Esophagus muscularis mucosa (tissue), 4 donors: ENCODE results near the gene CLCNKB.

Source experiments
- EP300 ChIP-seq: sonication (generic); formaldehyde crosslinking; IDR thresholded peaks from one replicate; pipeline ENCODE4 v1.6.1; 2017; ENCODE audit warnings: antibody characterized with exemption
- POLR2A ChIP-seq: fragments of 450-650 bp; IDR thresholded peaks from one replicate; pipeline ENCODE4 v1.6.1; 2017; ENCODE audit warnings: antibody characterized with exemption, moderate library complexity, mild to moderate bottlenecking, low read depth
- POLR2AphosphoS5 ChIP-seq, 2 donors: sonication (generic); formaldehyde crosslinking; IDR thresholded peaks; one replicate each; pipeline ENCODE4 v1.6.1; 2017; ENCODE audit warnings: antibody characterized with exemption in 2 of 2
- TF ChIP-seq, protein P1 (sequence below), 3 experiments: fragments of 200-600 bp in 2 of 3; fragments of 450-650 bp in 1 of 3; sonication (generic) in 2 of 3; IDR thresholded peaks; one replicate each; pipeline ENCODE4 v1.5.1; 2017 to 2019; ENCODE audit warnings: antibody characterized with exemption in 3 of 3, mild to moderate bottlenecking in 2 of 3, moderate library complexity in 1 of 3

DNA sequence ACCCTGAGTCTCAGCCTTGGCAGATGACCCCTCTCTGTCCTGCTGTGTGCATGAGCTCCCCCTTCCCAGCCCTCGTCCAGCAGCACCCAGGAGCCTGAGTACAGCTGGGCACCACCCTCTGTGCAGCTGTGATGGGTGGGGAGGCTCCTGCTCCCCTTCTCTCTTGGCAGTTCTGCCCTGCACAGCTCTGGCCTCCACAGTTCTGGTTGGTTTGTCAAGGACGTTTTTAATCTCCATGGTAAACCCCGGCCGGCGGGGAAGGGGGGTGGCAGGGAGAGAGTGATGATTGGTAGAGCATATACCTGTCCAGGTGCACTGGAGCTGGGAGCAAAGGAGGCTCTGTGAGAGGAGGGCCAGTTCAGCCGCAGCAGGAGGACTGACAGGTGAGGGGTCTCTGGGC, 21.9 kb upstream of the CLCNKB start, which contains the start of gene CLCNKA:
- TF ChIP-seq, protein P1, sequence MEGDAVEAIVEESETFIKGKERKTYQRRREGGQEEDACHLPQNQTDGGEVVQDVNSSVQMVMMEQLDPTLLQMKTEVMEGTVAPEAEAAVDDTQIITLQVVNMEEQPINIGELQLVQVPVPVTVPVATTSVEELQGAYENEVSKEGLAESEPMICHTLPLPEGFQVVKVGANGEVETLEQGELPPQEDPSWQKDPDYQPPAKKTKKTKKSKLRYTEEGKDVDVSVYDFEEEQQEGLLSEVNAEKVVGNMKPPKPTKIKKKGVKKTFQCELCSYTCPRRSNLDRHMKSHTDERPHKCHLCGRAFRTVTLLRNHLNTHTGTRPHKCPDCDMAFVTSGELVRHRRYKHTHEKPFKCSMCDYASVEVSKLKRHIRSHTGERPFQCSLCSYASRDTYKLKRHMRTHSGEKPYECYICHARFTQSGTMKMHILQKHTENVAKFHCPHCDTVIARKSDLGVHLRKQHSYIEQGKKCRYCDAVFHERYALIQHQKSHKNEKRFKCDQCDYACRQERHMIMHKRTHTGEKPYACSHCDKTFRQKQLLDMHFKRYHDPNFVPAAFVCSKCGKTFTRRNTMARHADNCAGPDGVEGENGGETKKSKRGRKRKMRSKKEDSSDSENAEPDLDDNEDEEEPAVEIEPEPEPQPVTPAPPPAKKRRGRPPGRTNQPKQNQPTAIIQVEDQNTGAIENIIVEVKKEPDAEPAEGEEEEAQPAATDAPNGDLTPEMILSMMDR (IDR thresholded peaks at IDR 0.05) = no peak
- TF ChIP-seq EP300 (no peak), POLR2AphosphoS5 (IDR thresholded peaks at IDR 0.05) (no peak), POLR2A (no peak)
